GM12801 (cell line): Measurements from ENCODE around the gene MAP3K7.

Experiments
- CTCF ChIP-seq: IDR thresholded peaks from one replicate; pipeline ENCODE4 v1.5.1; 2011; ENCODE audit warnings: control low read depth; ENCODE audit not compliant: insufficient read length; ENCODE audit errors: extremely low read depth

MAP3K7 gene

GRCh38 chr6:90536520-90536919, 50.4 kb downstream of the MAP3K7 start:
- TF ChIP-seq CTCF: no peak

- TF ChIP-seq CTCF: no peak
Observed at GRCh38 chr6:90534337-90535025, 52.4 kb downstream of the MAP3K7 start.

- no peak for TF ChIP-seq CTCF
Observed at GRCh38 chr6:90533615-90534336, 53.1 kb downstream of the MAP3K7 start.

GRCh38 chr6:90530882-90531281, 56.0 kb downstream of the MAP3K7 start:
- TF ChIP-seq CTCF: no peak

GRCh38 chr6:90525421-90525820, 61.5 kb downstream of the MAP3K7 start:
- TF ChIP-seq CTCF: no peak

- no peak for TF ChIP-seq CTCF
Observed at GRCh38 chr6:90523779-90524310, 63.0 kb downstream of the MAP3K7 start.

- TF ChIP-seq CTCF: no peak
Observed at GRCh38 chr6:90521955-90522354, 64.9 kb downstream of the MAP3K7 start.
